ENCODE results near the gene RGS6. TPM values are rescaled to one million over a fixed set of nuclear protein-coding genes. Genes with fewer than 3 reads are reported as not detected.

The RGS6 gene
- total RNA-seq, 2 experiments from 2014 or later, result not detected

- H3K9me3 Mint-ChIP-seq, result no peaks in the 10 kb centered on the region
- H3K36me3 ChIP-seq (ENCODE audit: insufficient read depth, low read length), result no peaks in the 10 kb centered on the region
- intact Hi-C loops (cut with DNase I, micrococcal nuclease), result loop anchor here (2.0 to 10.0 kb wide), 2 partner anchors 396 kb away; no protein-coding TSS in a partner anchor
- H3K27me3 Mint-ChIP-seq, result no peaks in the 10 kb centered on the region
- DNase-seq, result peak; percentile 33 to 67 (median 52)
- no peak overlapping the region for H3K27ac Mint-ChIP-seq
- ATAC-seq (ENCODE audit: poor library complexity), result peak; percentile 34
- ChIA-PET CTCF (no interaction called here), POLR2A (no interaction called here)
- peak; percentile 69 for TF ChIP-seq CTCF (IDR thresholded peaks at IDR 0.05)
- no peaks in the 10 kb centered on the region for H3K36me3 Mint-ChIP-seq (ENCODE audit: low read depth)
- no peak overlapping the region for H3K4me3 ChIP-seq (ENCODE audit: low read length)
- peaks cover 3% of the 10 kb centered on the region for H3K4me1 ChIP-seq (ENCODE audit: insufficient read depth, low read length)
- H3K4me3 Mint-ChIP-seq, result no peak overlapping the region
- no peak overlapping the region for H3K27ac ChIP-seq (ENCODE audit: low read depth in 1 of 2, low read length in 2 of 2)
- H3K27me3 ChIP-seq (ENCODE audit: control insufficient read depth in 1 of 2, insufficient read depth in 2 of 2, low read length in 2 of 2), result no peaks in the 10 kb centered on the region
- H3K9me3 ChIP-seq (ENCODE audit: control insufficient read depth in 1 of 2, insufficient read depth in 1 of 2, low read length in 2 of 2), result no peaks in the 10 kb centered on the region
- H3K4me1 Mint-ChIP-seq (ENCODE audit: low read depth), result no peaks in the 10 kb centered on the region
These were observed 488.7 kb downstream of the RGS6 start for GRCh38 chr14:72420749-72421474.

- ChIA-PET CTCF (no interaction called here), POLR2A (no interaction called here)
- intact Hi-C loops (cut with DNase I, micrococcal nuclease), result loop anchor here in 1 of 2 experiments (10.0 kb wide), 1 partner anchor 399 kb away; no protein-coding TSS in a partner anchor
- TF ChIP-seq CTCF (IDR thresholded peaks at IDR 0.05), result no peak
- no peaks in the 10 kb centered on the region for H3K27me3 ChIP-seq (ENCODE audit: control insufficient read depth in 1 of 2, insufficient read depth in 2 of 2, low read length in 2 of 2)
- H3K27ac ChIP-seq (ENCODE audit: low read depth in 1 of 2, low read length in 2 of 2), result no peak overlapping the region
- Mint-ChIP-seq H3K36me3 (ENCODE audit: low read depth) (no peaks in the 10 kb centered on the region), H3K9me3 (peaks cover 10% of the 10 kb centered on the region), H3K27me3 (no peaks in the 10 kb centered on the region), H3K4me1 (ENCODE audit: low read depth) (no peaks in the 10 kb centered on the region), H3K27ac (no peak overlapping the region), H3K4me3 (no peak overlapping the region)
- H3K9me3 ChIP-seq (ENCODE audit: control insufficient read depth in 1 of 2, insufficient read depth in 1 of 2, low read length in 2 of 2), result peaks cover 0 to 9% of the 10 kb centered on the region in 2 experiments
- peaks cover 3% of the 10 kb centered on the region for H3K4me1 ChIP-seq (ENCODE audit: insufficient read depth, low read length)
- no peaks in the 10 kb centered on the region for H3K36me3 ChIP-seq (ENCODE audit: insufficient read depth, low read length)
- H3K4me3 ChIP-seq (ENCODE audit: low read length), result no peak overlapping the region
- ATAC-seq (ENCODE audit: poor library complexity) (no peak), DNase-seq (no peak)
These were observed 491.7 kb downstream of the RGS6 start for GRCh38 chr14:72423957-72424356.

- Mint-ChIP-seq H3K9me3 (peaks cover 13% of the 10 kb centered on the region), H3K27me3 (no peaks in the 10 kb centered on the region), H3K4me1 (ENCODE audit: low read depth) (peaks cover under 1% of the 10 kb centered on the region), H3K36me3 (ENCODE audit: low read depth) (no peaks in the 10 kb centered on the region), H3K27ac (no peak overlapping the region), H3K4me3 (no peak overlapping the region)
- Histone ChIP-seq H3K36me3 (ENCODE audit: insufficient read depth, low read length) (no peaks in the 10 kb centered on the region), H3K27ac (ENCODE audit: low read depth in 1 of 2, low read length in 2 of 2) (no peak overlapping the region), H3K4me3 (ENCODE audit: low read length) (no peak overlapping the region), H3K4me1 (ENCODE audit: insufficient read depth, low read length) (no peaks in the 10 kb centered on the region), H3K27me3 (ENCODE audit: control insufficient read depth in 1 of 2, insufficient read depth in 2 of 2, low read length in 2 of 2) (no peaks in the 10 kb centered on the region), H3K9me3 (ENCODE audit: control insufficient read depth in 1 of 2, insufficient read depth in 1 of 2, low read length in 2 of 2) (peaks cover 0 to 9% of the 10 kb centered on the region in 2 experiments)
- ChIA-PET CTCF (no interaction called here), POLR2A (no interaction called here)
- ATAC-seq (ENCODE audit: poor library complexity) (no peak), DNase-seq (no peak)
- intact Hi-C loops (cut with DNase I, micrococcal nuclease), result no loop called here
- no peak for TF ChIP-seq CTCF (IDR thresholded peaks at IDR 0.05)
These were observed 498.2 kb downstream of the RGS6 start for GRCh38 chr14:72430457-72430856.

Measured in CD4-positive, alpha-beta T cell (primary cell).